ENCODE measurements around the gene LCE7A.

- TF ChIP-seq, protein P1, sequence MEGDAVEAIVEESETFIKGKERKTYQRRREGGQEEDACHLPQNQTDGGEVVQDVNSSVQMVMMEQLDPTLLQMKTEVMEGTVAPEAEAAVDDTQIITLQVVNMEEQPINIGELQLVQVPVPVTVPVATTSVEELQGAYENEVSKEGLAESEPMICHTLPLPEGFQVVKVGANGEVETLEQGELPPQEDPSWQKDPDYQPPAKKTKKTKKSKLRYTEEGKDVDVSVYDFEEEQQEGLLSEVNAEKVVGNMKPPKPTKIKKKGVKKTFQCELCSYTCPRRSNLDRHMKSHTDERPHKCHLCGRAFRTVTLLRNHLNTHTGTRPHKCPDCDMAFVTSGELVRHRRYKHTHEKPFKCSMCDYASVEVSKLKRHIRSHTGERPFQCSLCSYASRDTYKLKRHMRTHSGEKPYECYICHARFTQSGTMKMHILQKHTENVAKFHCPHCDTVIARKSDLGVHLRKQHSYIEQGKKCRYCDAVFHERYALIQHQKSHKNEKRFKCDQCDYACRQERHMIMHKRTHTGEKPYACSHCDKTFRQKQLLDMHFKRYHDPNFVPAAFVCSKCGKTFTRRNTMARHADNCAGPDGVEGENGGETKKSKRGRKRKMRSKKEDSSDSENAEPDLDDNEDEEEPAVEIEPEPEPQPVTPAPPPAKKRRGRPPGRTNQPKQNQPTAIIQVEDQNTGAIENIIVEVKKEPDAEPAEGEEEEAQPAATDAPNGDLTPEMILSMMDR (conservative IDR thresholded peaks at IDR 0.05 in 1 of 2, IDR thresholded peaks at IDR 0.05 in 1 of 2; ENCODE audit: low read depth in 1 of 2, low read length in 2 of 2), result no peak
- no peak for TF ChIP-seq EZH2 (IDR thresholded peaks at IDR 0.05; ENCODE audit: low read length, missing control alignments)
Measured at GRCh38 chr1:152909206-152909605, 49.4 kb downstream of the LCE7A start.

Measured in fibroblast of lung (primary cell).